HepG2 (cell line): Measurements from ENCODE around the gene PAIP1. TPM values are rescaled to one million over a fixed set of nuclear protein-coding genes. Genes with fewer than 3 reads are reported as not detected.

ENCODE experiments used
- CENPX ChIP-seq: sonication (generic); formaldehyde crosslinking; IDR thresholded peaks from 2 replicates; pipeline ENCODE4 v1.9.0; 2021; ENCODE audit warnings: mild to moderate bottlenecking, missing genetic modification reagents, moderate library complexity
- EP300 ChIP-seq, 3 experiments: sonication (generic) in 1 of 3; formaldehyde crosslinking in 1 of 3; IDR thresholded peaks; 2 replicates each; pipeline versions ENCODE4 v1.5.1 to v1.6.1; 2011 to 2020; ENCODE audit warnings: low read depth in 2 of 3, low read length in 2 of 3, borderline replicate concordance in 1 of 3, improper control_type of control experiment in 1 of 3, mild to moderate bottlenecking in 1 of 3, missing genetic modification reagents in 1 of 3, moderate library complexity in 1 of 3
- FLYWCH1 ChIP-seq: sonication (generic); formaldehyde crosslinking; IDR thresholded peaks from 2 replicates; pipeline ENCODE4 v1.8.1; 2023; ENCODE audit warnings: mild to moderate bottlenecking, missing genetic modification reagents
- FOXM1 ChIP-seq: sonication (generic); formaldehyde crosslinking; IDR thresholded peaks from 2 replicates; pipeline ENCODE4 v1.5.0; 2020; ENCODE audit warnings: missing genetic modification reagents
- JUNB ChIP-seq: sonication (generic); formaldehyde crosslinking; IDR thresholded peaks from 2 replicates; pipeline ENCODE4 v1.8.0; 2022; ENCODE audit warnings: missing genetic modification reagents, mild to moderate bottlenecking, borderline replicate concordance
- MYC ChIP-seq: sonication (generic); formaldehyde crosslinking; IDR thresholded peaks from 2 replicates; pipeline ENCODE4 v1.9.0; 2021; ENCODE audit warnings: missing genetic modification reagents, borderline replicate concordance
- NR2F1 ChIP-seq, 2 experiments: fragments of 450-650 bp in 1 of 2; formaldehyde crosslinking in 1 of 2; IDR thresholded peaks; 2 replicates each; pipeline versions ENCODE4 v1.5.0 to v1.6.1; 2016 to 2020; ENCODE audit warnings: mild to moderate bottlenecking in 1 of 2, missing compliant biosample characterization in 1 of 2, missing genetic modification reagents in 1 of 2, moderate library complexity in 1 of 2
- REL ChIP-seq: sonication (generic); formaldehyde crosslinking; conservative IDR thresholded peaks from 2 replicates; pipeline ENCODE4 v1.8.0; 2022; ENCODE audit warnings: mild to moderate bottlenecking, missing genetic modification reagents, moderate library complexity
- SRY ChIP-seq: sonication (generic); formaldehyde crosslinking; IDR thresholded peaks from 2 replicates; pipeline ENCODE4 v1.8.0; 2022; ENCODE audit warnings: mild to moderate bottlenecking, missing genetic modification reagents
- ZNF329 ChIP-seq: sonication (generic); formaldehyde crosslinking; IDR thresholded peaks from 2 replicates; pipeline ENCODE4 v1.9.0; 2021; ENCODE audit warnings: low read depth, mild to moderate bottlenecking, missing genetic modification reagents
- ZNF333 ChIP-seq: sonication (generic); formaldehyde crosslinking; IDR thresholded peaks from 2 replicates; pipeline ENCODE4 v1.4.0; 2020; ENCODE audit warnings: mild to moderate bottlenecking, missing genetic modification reagents, borderline replicate concordance
- ZNF570 ChIP-seq: sonication (generic); formaldehyde crosslinking; IDR thresholded peaks from 2 replicates; pipeline ENCODE4 v1.4.0; 2020; ENCODE audit warnings: mild to moderate bottlenecking, missing genetic modification reagents, borderline replicate concordance
- polyA plus RNA-seq, 8 experiments: library from polyadenylated mRNA; depleted of rRNA in 3 of 8; stranded (reverse) in 7 of 8; unstranded in 1 of 8; fragments of >200 nt; fragmentation: Illumina TruSeq in 4 of 8; extraction: Trizol in 4 of 8; gene quantifications; 2 replicates each; pipeline versions ENCODE4 v1.2.1 to v1.2.3, GENCODE V29; 2011 to 2016; ENCODE audit warnings: low read depth in 4 of 8, missing spikeins in 1 of 8, mixed read lengths in 1 of 8; ENCODE audit not compliant: insufficient read depth in 1 of 8
- total RNA-seq, 5 experiments: library from RNA; depleted of rRNA; stranded (reverse); fragments of >200 nt; fragmentation: Illumina TruSeq; extraction: Trizol; gene quantifications; 2 replicates each; pipeline ENCODE4 v1.2.3, GENCODE V29; 2016; ENCODE audit warnings: low read depth in 1 of 5
- TF ChIP-seq, protein P1 (sequence below), 2 experiments: fragments of 450-650 bp in 1 of 2; sonication (generic) in 1 of 2; formaldehyde crosslinking in 1 of 2; IDR thresholded peaks; 2 replicates each; pipeline versions ENCODE4 v1.6.1 to v1.8.0; 2016 to 2022; ENCODE audit warnings: antibody characterized with exemption in 1 of 2, mild to moderate bottlenecking in 1 of 2, missing genetic modification reagents in 1 of 2
- TF ChIP-seq, protein P2 (sequence below): sonication (generic); formaldehyde crosslinking; IDR thresholded peaks from 2 replicates; pipeline ENCODE4 v1.4.0; 2020; ENCODE audit warnings: mild to moderate bottlenecking, missing genetic modification reagents

Gene PAIP1
- total and polyA plus RNA-seq, 2 of the 13 experiments (the other 11 are each of a cell fraction or from before 2014, with no cell fraction given): 96.6 to 116 TPM

DNA sequence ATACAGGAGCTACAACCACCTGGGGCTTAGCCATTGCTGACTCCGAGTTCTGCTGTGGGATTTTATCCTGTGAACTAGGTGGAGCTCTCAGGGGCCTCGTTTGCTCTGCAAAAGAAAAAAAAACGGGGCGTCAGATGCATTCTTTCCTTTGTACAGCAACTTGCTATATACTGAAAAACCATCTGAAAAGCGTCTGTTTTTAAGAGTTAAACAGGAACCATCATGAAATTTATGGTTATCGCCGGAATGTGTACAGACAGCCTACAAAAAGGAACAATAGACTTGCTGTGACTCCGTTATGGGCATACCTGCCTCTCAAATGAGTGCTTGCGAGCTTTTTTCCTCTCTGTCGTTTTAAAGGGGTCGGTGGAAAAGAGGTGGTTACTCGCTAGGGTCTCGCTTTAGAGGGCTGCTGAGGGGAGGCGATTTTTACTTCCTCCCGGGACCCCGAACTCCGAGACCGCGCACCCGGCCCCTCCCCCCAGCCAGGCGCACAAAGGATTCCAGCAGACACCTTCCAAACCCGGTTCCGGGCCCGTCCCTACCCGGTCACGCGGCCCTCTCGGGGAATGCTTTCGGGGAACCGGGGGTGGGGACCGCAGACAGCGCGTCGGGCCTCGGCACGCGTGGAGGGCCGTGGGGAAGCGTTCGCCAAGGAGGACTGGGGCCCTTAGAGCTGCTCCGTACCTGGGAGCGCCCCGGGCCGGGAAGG, 826 bp downstream of the PAIP1 start (continued):
- no peak for TF ChIP-seq MYC (CRISPR knock-in tag)
- TF ChIP-seq ZNF570 (CRISPR knock-in tag): no peak
- TF ChIP-seq FLYWCH1 (CRISPR knock-in tag): no peak
- TF ChIP-seq FOXM1 (CRISPR knock-in tag): no peak
- TF ChIP-seq JUNB (CRISPR knock-in tag): no peak
- TF ChIP-seq, protein P1, sequence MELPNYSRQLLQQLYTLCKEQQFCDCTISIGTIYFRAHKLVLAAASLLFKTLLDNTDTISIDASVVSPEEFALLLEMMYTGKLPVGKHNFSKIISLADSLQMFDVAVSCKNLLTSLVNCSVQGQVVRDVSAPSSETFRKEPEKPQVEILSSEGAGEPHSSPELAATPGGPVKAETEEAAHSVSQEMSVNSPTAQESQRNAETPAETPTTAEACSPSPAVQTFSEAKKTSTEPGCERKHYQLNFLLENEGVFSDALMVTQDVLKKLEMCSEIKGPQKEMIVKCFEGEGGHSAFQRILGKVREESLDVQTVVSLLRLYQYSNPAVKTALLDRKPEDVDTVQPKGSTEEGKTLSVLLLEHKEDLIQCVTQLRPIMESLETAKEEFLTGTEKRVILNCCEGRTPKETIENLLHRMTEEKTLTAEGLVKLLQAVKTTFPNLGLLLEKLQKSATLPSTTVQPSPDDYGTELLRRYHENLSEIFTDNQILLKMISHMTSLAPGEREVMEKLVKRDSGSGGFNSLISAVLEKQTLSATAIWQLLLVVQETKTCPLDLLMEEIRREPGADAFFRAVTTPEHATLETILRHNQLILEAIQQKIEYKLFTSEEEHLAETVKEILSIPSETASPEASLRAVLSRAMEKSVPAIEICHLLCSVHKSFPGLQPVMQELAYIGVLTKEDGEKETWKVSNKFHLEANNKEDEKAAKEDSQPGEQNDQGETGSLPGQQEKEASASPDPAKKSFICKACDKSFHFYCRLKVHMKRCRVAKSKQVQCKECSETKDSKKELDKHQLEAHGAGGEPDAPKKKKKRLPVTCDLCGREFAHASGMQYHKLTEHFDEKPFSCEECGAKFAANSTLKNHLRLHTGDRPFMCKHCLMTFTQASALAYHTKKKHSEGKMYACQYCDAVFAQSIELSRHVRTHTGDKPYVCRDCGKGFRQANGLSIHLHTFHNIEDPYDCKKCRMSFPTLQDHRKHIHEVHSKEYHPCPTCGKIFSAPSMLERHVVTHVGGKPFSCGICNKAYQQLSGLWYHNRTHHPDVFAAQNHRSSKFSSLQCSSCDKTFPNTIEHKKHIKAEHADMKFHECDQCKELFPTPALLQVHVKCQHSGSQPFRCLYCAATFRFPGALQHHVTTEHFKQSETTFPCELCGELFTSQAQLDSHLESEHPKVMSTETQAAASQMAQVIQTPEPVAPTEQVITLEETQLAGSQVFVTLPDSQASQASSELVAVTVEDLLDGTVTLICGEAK (IDR thresholded peaks at IDR 0.05): no peak
- TF ChIP-seq, protein P1 (CRISPR knock-in tag; IDR thresholded peaks at IDR 0.05): no peak
- TF ChIP-seq, protein P2, sequence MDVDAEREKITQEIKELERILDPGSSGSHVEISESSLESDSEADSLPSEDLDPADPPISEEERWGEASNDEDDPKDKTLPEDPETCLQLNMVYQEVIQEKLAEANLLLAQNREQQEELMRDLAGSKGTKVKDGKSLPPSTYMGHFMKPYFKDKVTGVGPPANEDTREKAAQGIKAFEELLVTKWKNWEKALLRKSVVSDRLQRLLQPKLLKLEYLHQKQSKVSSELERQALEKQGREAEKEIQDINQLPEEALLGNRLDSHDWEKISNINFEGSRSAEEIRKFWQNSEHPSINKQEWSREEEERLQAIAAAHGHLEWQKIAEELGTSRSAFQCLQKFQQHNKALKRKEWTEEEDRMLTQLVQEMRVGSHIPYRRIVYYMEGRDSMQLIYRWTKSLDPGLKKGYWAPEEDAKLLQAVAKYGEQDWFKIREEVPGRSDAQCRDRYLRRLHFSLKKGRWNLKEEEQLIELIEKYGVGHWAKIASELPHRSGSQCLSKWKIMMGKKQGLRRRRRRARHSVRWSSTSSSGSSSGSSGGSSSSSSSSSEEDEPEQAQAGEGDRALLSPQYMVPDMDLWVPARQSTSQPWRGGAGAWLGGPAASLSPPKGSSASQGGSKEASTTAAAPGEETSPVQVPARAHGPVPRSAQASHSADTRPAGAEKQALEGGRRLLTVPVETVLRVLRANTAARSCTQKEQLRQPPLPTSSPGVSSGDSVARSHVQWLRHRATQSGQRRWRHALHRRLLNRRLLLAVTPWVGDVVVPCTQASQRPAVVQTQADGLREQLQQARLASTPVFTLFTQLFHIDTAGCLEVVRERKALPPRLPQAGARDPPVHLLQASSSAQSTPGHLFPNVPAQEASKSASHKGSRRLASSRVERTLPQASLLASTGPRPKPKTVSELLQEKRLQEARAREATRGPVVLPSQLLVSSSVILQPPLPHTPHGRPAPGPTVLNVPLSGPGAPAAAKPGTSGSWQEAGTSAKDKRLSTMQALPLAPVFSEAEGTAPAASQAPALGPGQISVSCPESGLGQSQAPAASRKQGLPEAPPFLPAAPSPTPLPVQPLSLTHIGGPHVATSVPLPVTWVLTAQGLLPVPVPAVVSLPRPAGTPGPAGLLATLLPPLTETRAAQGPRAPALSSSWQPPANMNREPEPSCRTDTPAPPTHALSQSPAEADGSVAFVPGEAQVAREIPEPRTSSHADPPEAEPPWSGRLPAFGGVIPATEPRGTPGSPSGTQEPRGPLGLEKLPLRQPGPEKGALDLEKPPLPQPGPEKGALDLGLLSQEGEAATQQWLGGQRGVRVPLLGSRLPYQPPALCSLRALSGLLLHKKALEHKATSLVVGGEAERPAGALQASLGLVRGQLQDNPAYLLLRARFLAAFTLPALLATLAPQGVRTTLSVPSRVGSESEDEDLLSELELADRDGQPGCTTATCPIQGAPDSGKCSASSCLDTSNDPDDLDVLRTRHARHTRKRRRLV (CRISPR knock-in tag): no peak
- no peak for TF ChIP-seq SRY
- TF ChIP-seq EP300 (IDR thresholded peaks at IDR 0.05; ENCODE audit: low read depth in 2 of 2, low read length in 2 of 2): no peak
- 0 out of 2 replicates have a peak, but pooled peaks have one; percentile 24 for TF ChIP-seq EP300 (CRISPR knock-in tag; IDR thresholded peaks at IDR 0.05; ENCODE audit: borderline replicate concordance)
- TF ChIP-seq REL (CRISPR knock-in tag): no peak
- TF ChIP-seq ZNF329 (CRISPR knock-in tag): peak; percentile 32; the same call in 1 of the 2 replicates
- no peak for TF ChIP-seq NR2F1 (CRISPR knock-in tag; IDR thresholded peaks at IDR 0.05)
- no peak for TF ChIP-seq CENPX
- no peak for TF ChIP-seq ZNF333 (CRISPR knock-in tag)
